ENCODE measurements around the gene FAM180A. TPM values are rescaled to one million over a fixed set of nuclear protein-coding genes. Genes with fewer than 3 reads are reported as not detected.

FAM180A gene
- 51.3 and 119 TPM in 2 replicates for total RNA-seq

GRCh38 chr7:135748770-135749169 lies at the start of gene FAM180A:
TSS of gene FAM180A (minus strand) at chr7:135748813. CDS start at chr7:135748580, 233 bp downstream.

GRCh38 chr7:135728136-135728669 lies 20.4 kb downstream of the FAM180A start, which contains the start of gene SLC13A4:
TSS of gene SLC13A4 (minus strand) at chr7:135728186. CDS start at chr7:135727496, 690 bp downstream.

Other genes starting within 250 kb of the FAM180A start
- 17.5 and 23.3 TPM in 2 replicates for gene CNOT4, start 238.7 kb downstream of the FAM180A start, total RNA-seq
- 38.8 and 42.1 TPM in 2 replicates for gene NUP205, start 190.9 kb downstream of the FAM180A start, total RNA-seq
- gene STMP1, start 86.3 kb downstream of the FAM180A start, total RNA-seq = 18.6 and 26.4 TPM in 2 replicates
- gene SLC13A4, start 20.6 kb downstream of the FAM180A start, total RNA-seq = 0.13 and 0.30 TPM in 2 replicates
- gene MTPN, start 228.5 kb upstream of the FAM180A start, total RNA-seq = 210 and 232 TPM in 2 replicates

All from smooth muscle cell of the pulmonary artery (primary cell).